ENCODE measurements around the gene HYAL4. TPM values are rescaled to one million over a fixed set of nuclear protein-coding genes. Genes with fewer than 3 reads are reported as not detected.

HYAL4 gene
- total RNA-seq, 1 experiment from 2014 or later: not detected

- H3K4me1 ChIP-seq (ENCODE audit: insufficient read depth, low read length, poor library complexity, severe bottlenecking): peaks cover 6% of the 10 kb centered on the region
- H3K9me3 ChIP-seq (ENCODE audit: low read depth, low read length, poor library complexity, severe bottlenecking): no peaks in the 10 kb centered on the region
- no TSS peak for BruUV-seq (replicated peaks)
- DNase-seq (ENCODE audit: low spot score): no peak
- H3K36me3 ChIP-seq (ENCODE audit: insufficient read depth, low read length, poor library complexity, severe bottlenecking): no peaks in the 10 kb centered on the region
- TF ChIP-seq EZH2 (IDR thresholded peaks at IDR 0.05; ENCODE audit: borderline replicate concordance, low read depth, low read length, poor library complexity, severe bottlenecking): no peak
- TF ChIP-seq CTCF (conservative IDR thresholded peaks at IDR 0.05; ENCODE audit: low read depth, low read length): no peak
- intact Hi-C loops (cut with micrococcal nuclease; ENCODE audit: unreplicated experiment): no loop called here
- ChIA-PET CTCF (no interaction called here), POLR2A (ENCODE audit: low non-redundant PET) (no interaction called here)
- H3K4me3 ChIP-seq (ENCODE audit: low read depth, low read length, poor library complexity, severe bottlenecking): no peak overlapping the region
- no peak overlapping the region for H3K27ac ChIP-seq (ENCODE audit: low read depth, low read length, poor library complexity, severe bottlenecking)
- H3K27me3 ChIP-seq (replicated peaks; ENCODE audit: insufficient read depth, low read depth, low read length, poor library complexity): no peaks in the 10 kb centered on the region
Measured at GRCh38 chr7:123845823-123846216, 851 bp downstream of the HYAL4 start.

DNA sequence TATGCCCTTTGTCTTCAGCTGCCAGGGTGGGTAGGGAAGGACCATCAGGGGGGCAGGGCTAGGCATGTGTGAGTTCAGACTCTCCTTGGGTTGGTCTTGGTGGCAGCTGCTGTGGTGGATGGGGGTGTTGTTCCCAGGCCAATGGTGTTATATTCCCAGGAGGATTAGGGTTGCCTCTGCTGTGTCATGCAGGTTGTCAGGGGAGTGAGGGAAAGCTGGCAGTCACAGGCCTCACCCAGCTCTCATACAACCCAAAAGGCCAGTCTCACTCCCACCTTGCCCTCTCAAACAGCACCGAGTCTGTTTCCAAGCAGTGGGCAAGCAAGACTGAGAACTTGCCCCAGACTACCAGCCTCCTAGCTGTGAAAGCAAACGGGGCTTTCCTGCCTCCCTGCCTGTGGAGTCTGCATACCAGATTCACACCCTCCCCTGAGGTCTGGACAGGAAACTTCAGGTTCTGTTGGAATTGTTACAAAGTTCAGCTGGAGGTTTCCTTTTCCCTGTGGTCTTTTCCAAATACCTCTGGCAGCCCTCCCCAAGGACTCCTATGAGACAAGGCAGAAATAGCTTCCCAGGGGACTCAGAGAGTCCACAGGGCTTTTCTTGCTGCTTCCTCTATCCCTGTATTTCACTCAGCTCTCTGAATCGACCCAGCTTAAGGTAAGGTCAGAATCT lies 1.4 kb downstream of the HYAL4 start:
- ChIA-PET CTCF (no interaction called here), POLR2A (ENCODE audit: low non-redundant PET) (interaction anchor here (0.6 kb wide), 1 partner anchor 31 kb away, joined by 3 read pairs; no protein-coding TSS in a partner anchor)
- intact Hi-C loops (cut with micrococcal nuclease; ENCODE audit: unreplicated experiment): no loop called here
- Histone ChIP-seq H3K9me3 (ENCODE audit: low read depth, low read length, poor library complexity, severe bottlenecking) (no peaks in the 10 kb centered on the region), H3K27ac (ENCODE audit: low read depth, low read length, poor library complexity, severe bottlenecking) (no peak overlapping the region), H3K27me3 (replicated peaks; ENCODE audit: insufficient read depth, low read depth, low read length, poor library complexity) (no peaks in the 10 kb centered on the region), H3K4me1 (ENCODE audit: insufficient read depth, low read length, poor library complexity, severe bottlenecking) (peaks cover 6% of the 10 kb centered on the region), H3K4me3 (ENCODE audit: low read depth, low read length, poor library complexity, severe bottlenecking) (no peak overlapping the region), H3K36me3 (ENCODE audit: insufficient read depth, low read length, poor library complexity, severe bottlenecking) (no peaks in the 10 kb centered on the region)
- TF ChIP-seq EZH2 (IDR thresholded peaks at IDR 0.05; ENCODE audit: borderline replicate concordance, low read depth, low read length, poor library complexity, severe bottlenecking): no peak
- TF ChIP-seq CTCF (conservative IDR thresholded peaks at IDR 0.05; ENCODE audit: low read depth, low read length): no peak
- no TSS peak for BruUV-seq (replicated peaks)
- peak; percentile 15 for DNase-seq (ENCODE audit: low spot score)

GRCh38 chr7:123847868-123848267 lies 2.9 kb downstream of the HYAL4 start:
- BruUV-seq (replicated peaks): no TSS peak
- CTCF ChIA-PET: no interaction called here
- TF ChIP-seq EZH2 (IDR thresholded peaks at IDR 0.05; ENCODE audit: borderline replicate concordance, low read depth, low read length, poor library complexity, severe bottlenecking): no peak
- TF ChIP-seq CTCF (conservative IDR thresholded peaks at IDR 0.05; ENCODE audit: low read depth, low read length): no peak
- POLR2A ChIA-PET (ENCODE audit: low non-redundant PET): no interaction called here
- no peak for DNase-seq (ENCODE audit: low spot score)
- Histone ChIP-seq H3K27ac (ENCODE audit: low read depth, low read length, poor library complexity, severe bottlenecking) (no peak overlapping the region), H3K36me3 (ENCODE audit: insufficient read depth, low read length, poor library complexity, severe bottlenecking) (no peaks in the 10 kb centered on the region), H3K4me1 (ENCODE audit: insufficient read depth, low read length, poor library complexity, severe bottlenecking) (peaks cover 6% of the 10 kb centered on the region), H3K9me3 (ENCODE audit: low read depth, low read length, poor library complexity, severe bottlenecking) (no peaks in the 10 kb centered on the region), H3K4me3 (ENCODE audit: low read depth, low read length, poor library complexity, severe bottlenecking) (no peak overlapping the region), H3K27me3 (replicated peaks; ENCODE audit: insufficient read depth, low read depth, low read length, poor library complexity) (no peaks in the 10 kb centered on the region)
- intact Hi-C loops (cut with micrococcal nuclease; ENCODE audit: unreplicated experiment): no loop called here
